Caco-2 (cell line): ENCODE data around the gene PDCD1. TPM values are rescaled to one million over a fixed set of nuclear protein-coding genes. Genes with fewer than 3 reads are reported as not detected.
"Not testable (repeated sequence)": the region's sequence is repeated elsewhere in the genome, so short reads cannot be mapped to it uniquely, and the experiment has no call there.

ENCODE experiments used
- BruUV-seq: library from RNA; stranded (reverse); fragments of 400-500 nt; replicated peaks from 2 replicates; lab custom pipeline; 2021; lab: Mats Ljungman, UMichigan
- CTCF ChIA-PET: fragments of 300-600 bp; sonication (Branson Sonifier 250); formaldehyde crosslinking; loops from one replicate; lab custom pipeline; 2022; ENCODE audit warnings: antibody characterized with exemption; lab: Charles Lee
- POLR2A ChIA-PET: fragments of 300-600 bp; sonication (Branson Sonifier 250); formaldehyde crosslinking; loops from one replicate; lab custom pipeline; 2022; ENCODE audit warnings: antibody characterized with exemption; lab: Charles Lee
- DNase-seq, 2 experiments: peaks; one replicate each; pipeline versions ENCODE4 v3.0.0 to v3.0.0-alpha.2; 2020 to 2022
- H3K27me3 ChIP-seq: replicated peaks from 2 replicates; pipeline ENCODE4 v1.6.0; 2011; ENCODE audit warnings: low read length; ENCODE audit not compliant: control insufficient read depth, insufficient read depth
- H3K36me3 ChIP-seq: 2 replicates; pipeline ENCODE4 v1.5.1; 2011; ENCODE audit warnings: low read length; ENCODE audit not compliant: control insufficient read depth, insufficient read depth
- H3K4me1 ChIP-seq: fragments of 250-450 bp; sonication (Bioruptor Pico); 2 replicates; pipeline ENCODE4 v1.5.1; 2020; ENCODE audit warnings: mild to moderate bottlenecking
- H3K4me3 ChIP-seq: 2 replicates; pipeline ENCODE4 v1.5.1; 2011; ENCODE audit warnings: low read depth, mild to moderate bottlenecking, control low read depth, low read length
- H3K9me3 ChIP-seq: fragments of 250-450 bp; sonication (Bioruptor Pico); 2 replicates; pipeline ENCODE4 v1.5.1; 2020; ENCODE audit warnings: mild to moderate bottlenecking, moderate library complexity
- H3K27ac Mint-ChIP-seq: one replicate; pipeline ENCODE4 v1.8.0; 2022; ENCODE audit warnings: mixed read lengths; ENCODE audit not compliant: unreplicated experiment
- H3K27me3 Mint-ChIP-seq: one replicate; pipeline ENCODE4 v1.8.0; 2022; ENCODE audit warnings: mixed read lengths; ENCODE audit not compliant: insufficient read depth, unreplicated experiment
- H3K36me3 Mint-ChIP-seq: one replicate; pipeline ENCODE4 v1.8.0; 2022; ENCODE audit warnings: mild to moderate bottlenecking, mixed read lengths; ENCODE audit not compliant: insufficient read depth, unreplicated experiment
- H3K4me1 Mint-ChIP-seq: one replicate; pipeline ENCODE4 v1.8.0; 2022; ENCODE audit warnings: low read depth, mixed read lengths; ENCODE audit not compliant: unreplicated experiment
- H3K4me3 Mint-ChIP-seq: one replicate; pipeline ENCODE4 v1.8.0; 2022; ENCODE audit warnings: mild to moderate bottlenecking, moderate library complexity, mixed read lengths; ENCODE audit not compliant: unreplicated experiment
- H3K9me3 Mint-ChIP-seq: one replicate; pipeline ENCODE4 v1.8.0; 2022; ENCODE audit warnings: mixed read lengths; ENCODE audit not compliant: unreplicated experiment
- CTCF ChIP-seq, 2 experiments: fragments of 200-600 bp in 1 of 2; IDR thresholded peaks; 1 replicate in 1 of 2; 2 replicates in 1 of 2; pipeline versions ENCODE4 v1.5.1 to v1.8.0; 2011 to 2022; ENCODE audit warnings: antibody characterized with exemption in 1 of 2, control low read depth in 1 of 2, inconsistent platforms in 1 of 2, low read depth in 1 of 2, low read length in 1 of 2, mild to moderate bottlenecking in 1 of 2, moderate library complexity in 1 of 2; ENCODE audit not compliant: insufficient read depth in 1 of 2, severe bottlenecking in 1 of 2, unreplicated experiment in 1 of 2
- intact Hi-C: fragments of 100-400 bp; cut with micrococcal nuclease; formaldehyde crosslinking; loops from one replicate; pipeline ENCODE4 v1.10.0; 2022; ENCODE audit not compliant: unreplicated experiment
- total RNA-seq: library from RNA; stranded (reverse); gene quantifications from 2 replicates; pipeline ENCODE4 v1.2.3, GENCODE V29; 2022

Gene PDCD1
- total RNA-seq, 1 experiment from 2014 or later, result not detected

GRCh38 chr2:241818943-241819270 is 39.8 kb downstream of the PDCD1 start:
- intact Hi-C loops, result no loop called here
- Mint-ChIP-seq H3K4me3 (no peak overlapping the region), H3K36me3 (peaks cover 21% of the 10 kb centered on the region), H3K27ac (no peak overlapping the region), H3K27me3 (peaks cover 4% of the 10 kb centered on the region), H3K4me1 (no peaks in the 10 kb centered on the region), H3K9me3 (peaks cover 16% of the 10 kb centered on the region)
- H3K4me3 ChIP-seq, result no peak overlapping the region
- H3K36me3 ChIP-seq, result no peaks in the 10 kb centered on the region
- no peak for TF ChIP-seq CTCF (IDR thresholded peaks at IDR 0.05; ENCODE audit: insufficient read depth in 1 of 2, low read depth in 1 of 2, low read length in 1 of 2, severe bottlenecking in 1 of 2, unreplicated experiment in 1 of 2)
- no TSS peak for BruUV-seq
- no peaks in the 10 kb centered on the region for H3K27me3 ChIP-seq
- POLR2A ChIA-PET, result no interaction called here
- H3K9me3 ChIP-seq, result no peaks in the 10 kb centered on the region
- no peak for DNase-seq
- CTCF ChIA-PET, result no interaction called here
- H3K4me1 ChIP-seq, result no peaks in the 10 kb centered on the region

GRCh38 chr2:241818229-241818942 is 40.3 kb downstream of the PDCD1 start:
- Histone ChIP-seq H3K27me3 (no peaks in the 10 kb centered on the region), H3K4me3 (no peak overlapping the region), H3K4me1 (no peaks in the 10 kb centered on the region), H3K9me3 (no peaks in the 10 kb centered on the region), H3K36me3 (no peaks in the 10 kb centered on the region)
- BruUV-seq, result no TSS peak
- ChIA-PET CTCF (no interaction called here), POLR2A (no interaction called here)
- intact Hi-C loops, result no loop called here
- Mint-ChIP-seq H3K27me3 (no peaks in the 10 kb centered on the region), H3K4me3 (no peak overlapping the region), H3K9me3 (peaks cover 11% of the 10 kb centered on the region), H3K36me3 (peaks cover 16% of the 10 kb centered on the region), H3K27ac (no peak overlapping the region), H3K4me1 (no peaks in the 10 kb centered on the region)
- TF ChIP-seq CTCF (IDR thresholded peaks at IDR 0.05; ENCODE audit: insufficient read depth in 1 of 2, low read depth in 1 of 2, low read length in 1 of 2, severe bottlenecking in 1 of 2, unreplicated experiment in 1 of 2), result no peak
- DNase-seq, result no peak

GRCh38 chr2:241817821-241818215 is 40.9 kb downstream of the PDCD1 start:
- POLR2A ChIA-PET, H3K27ac Mint-ChIP-seq, H3K36me3 ChIP-seq, H3K4me1 ChIP-seq, H3K27me3 Mint-ChIP-seq, intact Hi-C loops, H3K4me3 Mint-ChIP-seq, H3K4me3 ChIP-seq, DNase-seq, H3K27me3 ChIP-seq, BruUV-seq, H3K9me3 Mint-ChIP-seq, H3K4me1 Mint-ChIP-seq, CTCF ChIA-PET, H3K9me3 ChIP-seq: not testable (repeated sequence)
- peaks cover 11% of the 10 kb centered on the region for H3K36me3 Mint-ChIP-seq
